Measurements from ENCODE around the gene ARMCX2.
"Not testable (repeated sequence)": the region's sequence is repeated elsewhere in the genome, so short reads cannot be mapped to it uniquely, and the experiment has no call there.

Gene ARMCX2

GRCh38 chrX:101655534-101655933 is 4.1 kb downstream of the ARMCX2 start:
- Histone ChIP-seq H3K27ac (no peak overlapping the region), H3K4me3 (no peak overlapping the region)
- TF ChIP-seq CTCF (IDR thresholded peaks at IDR 0.05) = no peak
- DNase-seq (ENCODE audit: low spot score) = no peak

DNA sequence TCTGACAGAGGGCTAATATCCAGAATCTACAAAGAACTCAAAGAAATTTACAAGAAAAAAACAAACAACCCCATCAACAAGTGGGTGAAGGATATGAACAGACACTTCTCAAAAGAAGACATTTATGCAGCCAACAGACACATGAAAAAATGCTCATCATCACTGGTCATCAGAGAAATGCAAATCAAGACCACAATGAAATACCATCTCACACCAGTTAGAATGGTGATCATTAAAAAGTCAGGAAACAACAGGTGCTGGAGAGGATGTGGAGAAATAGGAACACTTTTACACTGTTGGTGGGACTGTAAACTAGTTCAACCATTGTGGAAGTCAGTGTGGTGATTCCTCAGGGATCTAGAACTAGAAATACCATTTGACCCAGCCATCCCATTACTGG is 11.9 kb downstream of the ARMCX2 start:
- DNase-seq (ENCODE audit: low spot score); H3K4me3 ChIP-seq; H3K27ac ChIP-seq: not testable (repeated sequence)

DNA sequence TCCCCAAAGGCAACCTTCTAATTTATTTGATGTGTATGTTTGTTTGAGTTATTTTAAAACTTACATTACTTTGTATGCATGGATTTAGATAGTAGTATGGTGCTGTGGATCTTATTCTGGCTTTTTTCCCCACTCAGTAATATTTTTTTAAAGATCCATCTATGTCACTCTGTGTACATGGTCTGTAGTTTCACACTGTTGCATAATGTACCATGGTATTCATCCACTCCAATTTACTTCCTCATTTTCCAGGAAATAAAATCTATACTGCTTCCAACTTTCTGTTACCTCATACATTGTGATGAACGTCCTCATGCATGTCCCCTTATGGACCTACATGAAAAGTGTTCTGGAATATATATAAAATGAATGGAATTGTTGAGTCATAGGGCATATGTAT is 17.6 kb downstream of the ARMCX2 start:
- H3K4me3 ChIP-seq = no peak overlapping the region
- H3K27ac ChIP-seq = no peak overlapping the region
- TF ChIP-seq CTCF (IDR thresholded peaks at IDR 0.05) = no peak
- DNase-seq (ENCODE audit: low spot score) = no peak

DNA sequence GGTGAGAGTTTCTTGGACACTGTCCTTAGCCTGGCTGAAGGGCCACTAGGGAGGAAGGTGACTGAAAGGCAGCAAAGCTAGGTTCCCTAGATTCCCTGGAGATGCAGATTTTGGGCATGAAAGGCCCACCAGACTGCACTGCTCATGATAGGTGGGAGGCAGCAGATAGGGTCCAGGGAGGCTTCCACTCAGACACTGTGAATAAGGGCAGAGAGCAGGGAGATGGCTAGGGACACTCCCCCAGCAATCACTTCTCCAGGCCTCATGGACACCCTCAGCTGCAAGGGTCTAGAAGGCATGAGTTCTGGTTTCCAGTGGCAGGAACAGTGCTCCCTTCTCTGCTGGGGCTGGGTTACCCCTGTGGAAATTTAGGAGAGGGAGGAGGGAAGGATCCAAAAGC is 20.1 kb downstream of the ARMCX2 start:
- no peak for DNase-seq (ENCODE audit: low spot score)
- TF ChIP-seq CTCF (IDR thresholded peaks at IDR 0.05) = no peak
- H3K4me3 ChIP-seq = no peak overlapping the region

DNA sequence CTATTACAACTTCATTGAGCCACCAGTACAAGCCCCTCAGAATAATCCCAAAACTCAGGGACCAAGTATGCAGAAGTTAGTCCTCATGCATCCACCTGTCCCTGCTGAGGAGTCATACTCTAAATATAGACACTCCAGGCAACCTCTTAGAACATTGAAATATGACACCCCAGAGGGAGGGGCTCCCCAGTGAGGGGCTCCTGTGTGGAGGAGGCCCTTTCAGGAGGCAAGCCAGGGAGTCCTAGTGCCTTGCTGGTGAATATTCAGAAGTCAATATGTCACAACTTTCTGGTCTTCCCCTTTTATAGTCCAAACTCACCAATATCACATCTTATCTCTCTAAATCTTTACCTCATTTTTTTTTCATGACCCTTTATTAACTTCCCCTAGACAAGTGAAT is 40.3 kb downstream of the ARMCX2 start:
- TF ChIP-seq CTCF (IDR thresholded peaks at IDR 0.05) = no peak
- H3K27ac ChIP-seq = no peak overlapping the region
- no peak overlapping the region for H3K4me3 ChIP-seq
- DNase-seq (ENCODE audit: low spot score) = no peak

More for the DNA sequence above, 20.1 kb downstream of the ARMCX2 start:
- no peak overlapping the region for H3K27ac ChIP-seq

GRCh38 chrX:101617211-101618191 is 42.1 kb downstream of the ARMCX2 start, which contains the start of gene ARMCX6:
Gene ARMCX6 (minus strand): TSS chrX:101618000. CDS start chrX:101616620, 1,380 bp downstream.
- Histone ChIP-seq H3K27ac (peak within 1 kb of the TSS; percentile 78 to 83), H3K4me3 (peak within 1 kb of the TSS; percentile 80)
- DNase-seq (ENCODE audit: low spot score) = peak; percentile 87
- no peak for TF ChIP-seq CTCF (IDR thresholded peaks at IDR 0.05)

DNA sequence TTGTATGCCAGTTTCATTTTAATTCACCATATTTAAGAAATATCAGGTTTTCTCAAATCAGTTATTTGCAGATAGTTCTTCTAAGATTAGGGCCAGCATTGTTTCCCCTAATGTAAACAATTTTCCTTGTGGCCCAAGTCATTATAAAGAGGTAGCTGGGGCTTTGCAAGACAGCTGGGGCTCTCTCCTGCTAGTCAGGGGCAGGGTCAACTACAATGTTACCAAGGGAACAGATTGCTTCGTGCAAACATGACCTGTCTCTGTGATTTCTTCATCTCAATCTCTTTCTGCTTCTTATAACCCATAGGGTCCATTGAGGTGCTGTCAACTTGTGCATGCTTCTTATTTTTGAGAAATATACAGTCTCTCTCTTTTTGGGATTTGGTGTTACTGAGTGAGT is 53.9 kb downstream of the ARMCX2 start:
- no peak for TF ChIP-seq CTCF (IDR thresholded peaks at IDR 0.05)
- no peak overlapping the region for H3K27ac ChIP-seq
- no peak for DNase-seq (ENCODE audit: low spot score)
- no peak overlapping the region for H3K4me3 ChIP-seq
